ENCODE measurements around the gene SERTAD1. TPM values are rescaled to one million over a fixed set of nuclear protein-coding genes. Genes with fewer than 3 reads are reported as not detected.

Gene SERTAD1
- total RNA-seq, 1 donor from 2014 or later = 2.4 TPM

DNA sequence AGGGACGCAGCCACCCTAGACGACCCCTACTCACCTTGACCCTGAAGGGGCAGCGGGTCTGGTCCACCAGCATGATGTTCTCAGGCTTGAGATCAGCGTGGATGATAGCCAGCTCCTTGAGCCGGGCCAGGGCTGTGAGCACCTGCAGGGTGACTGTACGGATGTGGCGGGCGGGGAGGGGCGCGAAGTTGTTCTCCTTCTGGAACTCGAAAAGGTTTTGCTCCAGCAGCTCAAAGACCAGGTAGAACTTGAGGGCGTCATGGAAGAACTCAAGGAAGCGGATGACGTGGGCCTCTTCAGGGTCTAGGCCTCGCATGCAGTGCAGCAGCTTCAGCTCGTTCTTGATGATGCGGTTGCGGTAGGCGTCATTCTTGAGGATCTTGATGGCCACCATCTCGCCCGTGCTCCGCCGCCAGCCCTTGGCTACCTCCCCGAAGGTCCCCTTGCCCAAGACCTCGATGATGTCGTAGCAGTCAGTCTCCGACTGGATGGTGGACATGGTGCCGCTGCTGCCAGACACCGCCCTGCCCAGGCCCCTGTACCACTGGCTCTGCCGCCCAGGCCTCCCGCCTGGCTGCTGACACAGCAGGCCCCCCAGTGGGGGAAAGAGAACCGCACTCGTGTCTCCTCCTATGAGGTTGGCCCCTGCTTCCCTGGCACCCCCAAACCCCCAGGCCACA, 36.2 kb downstream of the SERTAD1 start:
- Histone ChIP-seq H3K4me2 (no peak overlapping the region), H3K79me2 (ENCODE audit: low read depth) (no peaks in the 10 kb centered on the region), H3F3A (ENCODE audit: low read depth) (no peaks in the 10 kb centered on the region), H3K27me3 (no peaks in the 10 kb centered on the region), H2AFZ (replicated peaks) (no peak overlapping the region), H3K27ac (no peak overlapping the region), H4K20me1 (ENCODE audit: low read depth) (no peaks in the 10 kb centered on the region), H3K9me3 (ENCODE audit: low read depth) (no peaks in the 10 kb centered on the region), H3K36me3 (no peaks in the 10 kb centered on the region), H3K9ac (no peak overlapping the region), H3K4me3 (no peak overlapping the region), H3K4me1 (no peaks in the 10 kb centered on the region)
- no peaks in the 10 kb centered on the region for H3K9me3 Mint-ChIP-seq
- no peak for TF ChIP-seq EZH2 (IDR thresholded peaks at IDR 0.05)
- no peak for TF ChIP-seq CTCF (IDR thresholded peaks at IDR 0.05)
- no peak for DNase-seq (ENCODE audit: low spot score)
- H3K27ac Mint-ChIP-seq = no peak overlapping the region
- H3K36me3 Mint-ChIP-seq = no peaks in the 10 kb centered on the region
- peaks cover 5% of the 10 kb centered on the region for H3K4me1 Mint-ChIP-seq
- H3K4me3 Mint-ChIP-seq = no peak overlapping the region
- H3K27me3 Mint-ChIP-seq (ENCODE audit: insufficient read depth, low read depth) = peaks cover 12% of the 10 kb centered on the region

DNA sequence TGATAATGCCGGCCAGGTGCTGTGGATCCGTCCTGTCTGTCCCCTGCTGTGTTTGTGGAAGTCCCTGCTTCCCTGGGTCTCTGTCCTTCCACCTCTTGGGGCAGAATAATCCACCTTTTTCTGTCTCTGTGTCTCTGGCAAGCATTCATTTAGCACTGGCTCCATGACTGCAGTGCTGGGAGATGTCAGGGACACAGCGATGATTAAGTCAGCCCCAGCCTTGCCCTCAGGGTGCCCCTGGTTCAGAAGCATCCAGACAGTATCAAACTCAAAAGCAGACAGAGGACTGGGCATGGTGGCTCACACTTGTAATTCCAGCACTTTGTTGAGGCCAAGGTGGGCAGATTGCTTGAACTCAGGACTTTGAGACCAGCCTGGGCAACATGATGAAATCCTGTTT, 37.3 kb downstream of the SERTAD1 start:
- H3K27me3 ChIP-seq = no peaks in the 10 kb centered on the region
- H3K36me3 ChIP-seq = no peaks in the 10 kb centered on the region
- no peak overlapping the region for H3K27ac Mint-ChIP-seq
- no peaks in the 10 kb centered on the region for H3K9me3 Mint-ChIP-seq
- H4K20me1 ChIP-seq (ENCODE audit: low read depth) = no peaks in the 10 kb centered on the region
- no peaks in the 10 kb centered on the region for H3K79me2 ChIP-seq (ENCODE audit: low read depth)
- H3K4me1 ChIP-seq = no peaks in the 10 kb centered on the region
- no peak overlapping the region for H3K4me3 Mint-ChIP-seq
- no peak overlapping the region for H3K27ac ChIP-seq
- no peak overlapping the region for H3K4me3 ChIP-seq
- H3K27me3 Mint-ChIP-seq (ENCODE audit: insufficient read depth, low read depth) = peaks cover 9% of the 10 kb centered on the region
- H3F3A ChIP-seq (ENCODE audit: low read depth) = no peaks in the 10 kb centered on the region
- no peak for DNase-seq (ENCODE audit: low spot score)
- no peak overlapping the region for H3K4me2 ChIP-seq
- no peak overlapping the region for H2AFZ ChIP-seq (replicated peaks)
- no peaks in the 10 kb centered on the region for H3K9me3 ChIP-seq (ENCODE audit: low read depth)
- peaks cover 5% of the 10 kb centered on the region for H3K4me1 Mint-ChIP-seq
- no peak overlapping the region for H3K9ac ChIP-seq
- TF ChIP-seq EZH2phosphoT487 (IDR thresholded peaks at IDR 0.05) = no peak
- no peak for TF ChIP-seq EZH2 (IDR thresholded peaks at IDR 0.05)
- TF ChIP-seq CTCF (IDR thresholded peaks at IDR 0.05) = no peak
- no peaks in the 10 kb centered on the region for H3K36me3 Mint-ChIP-seq

GRCh38 chr19:40387155-40387554, 38.6 kb downstream of the SERTAD1 start:
- Histone ChIP-seq H3K4me1 (no peaks in the 10 kb centered on the region), H3K9me3 (ENCODE audit: low read depth) (no peaks in the 10 kb centered on the region), H3K79me2 (ENCODE audit: low read depth) (no peaks in the 10 kb centered on the region), H2AFZ (replicated peaks) (no peak overlapping the region), H3K4me2 (no peak overlapping the region), H3K9ac (no peak overlapping the region), H3K36me3 (no peaks in the 10 kb centered on the region), H3K27me3 (no peaks in the 10 kb centered on the region), H3F3A (ENCODE audit: low read depth) (no peaks in the 10 kb centered on the region), H3K4me3 (no peak overlapping the region), H3K27ac (no peak overlapping the region), H4K20me1 (ENCODE audit: low read depth) (no peaks in the 10 kb centered on the region)
- no peaks in the 10 kb centered on the region for H3K36me3 Mint-ChIP-seq
- peaks cover 3% of the 10 kb centered on the region for H3K4me1 Mint-ChIP-seq
- peaks cover 7% of the 10 kb centered on the region for H3K27me3 Mint-ChIP-seq (ENCODE audit: insufficient read depth, low read depth)
- no peaks in the 10 kb centered on the region for H3K9me3 Mint-ChIP-seq
- H3K4me3 Mint-ChIP-seq = no peak overlapping the region
- H3K27ac Mint-ChIP-seq = no peak overlapping the region
- no peak for TF ChIP-seq EZH2 (IDR thresholded peaks at IDR 0.05)
- TF ChIP-seq CTCF (IDR thresholded peaks at IDR 0.05) = no peak
- TF ChIP-seq EZH2phosphoT487 (IDR thresholded peaks at IDR 0.05) = no peak
- DNase-seq (ENCODE audit: low spot score) = no peak

Measured in neural progenitor cell (in vitro differentiated cells).